GM18519 (cell line): ENCODE data around the gene POU6F2.

Source experiments
- ATAC-seq: cut with Tn5 transposase; IDR thresholded peaks from one replicate; pipeline ENCODE4 v1.9.1; 2021; ENCODE audit warnings: mild to moderate bottlenecking, moderate library complexity; ENCODE audit not compliant: unreplicated experiment, low FRiP score

Gene POU6F2

GRCh38 chr7:39054731-39055130 is 77.0 kb downstream of the POU6F2 start:
- ATAC-seq = no peak

- ATAC-seq = no peak
These were observed 78.4 kb downstream of the POU6F2 start for GRCh38 chr7:39056153-39056552.

- ATAC-seq = no peak
These were observed 85.1 kb downstream of the POU6F2 start for GRCh38 chr7:39062811-39063210.

- ATAC-seq = no peak
These were observed 91.3 kb downstream of the POU6F2 start for GRCh38 chr7:39069031-39069430.

- ATAC-seq = no peak
These were observed 92.5 kb downstream of the POU6F2 start for GRCh38 chr7:39069896-39070881.

- no peak for ATAC-seq
These were observed 93.4 kb downstream of the POU6F2 start for GRCh38 chr7:39071116-39071515.

DNA sequence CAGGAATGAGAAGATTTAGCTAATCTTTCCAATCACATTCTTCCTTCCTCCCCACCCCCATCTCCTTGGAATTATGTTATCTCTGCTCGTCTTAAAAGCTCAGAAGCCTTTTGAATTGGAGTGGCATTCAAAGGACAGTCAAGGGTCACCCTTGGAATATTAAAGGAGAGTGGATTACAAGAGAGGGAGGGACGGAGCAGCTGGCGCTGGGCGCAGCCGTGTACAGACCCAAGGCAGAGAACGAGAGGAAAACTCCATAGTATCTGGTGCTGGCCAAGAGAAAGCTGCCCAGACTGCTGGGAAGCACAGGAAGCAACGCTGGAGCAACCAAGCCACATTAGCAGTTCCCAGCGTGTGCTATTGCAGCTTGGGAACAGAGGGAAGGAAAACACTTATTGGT is 95.7 kb downstream of the POU6F2 start:
- ATAC-seq = no peak

GRCh38 chr7:39075210-39075609 is 97.5 kb downstream of the POU6F2 start:
- ATAC-seq = no peak

DNA sequence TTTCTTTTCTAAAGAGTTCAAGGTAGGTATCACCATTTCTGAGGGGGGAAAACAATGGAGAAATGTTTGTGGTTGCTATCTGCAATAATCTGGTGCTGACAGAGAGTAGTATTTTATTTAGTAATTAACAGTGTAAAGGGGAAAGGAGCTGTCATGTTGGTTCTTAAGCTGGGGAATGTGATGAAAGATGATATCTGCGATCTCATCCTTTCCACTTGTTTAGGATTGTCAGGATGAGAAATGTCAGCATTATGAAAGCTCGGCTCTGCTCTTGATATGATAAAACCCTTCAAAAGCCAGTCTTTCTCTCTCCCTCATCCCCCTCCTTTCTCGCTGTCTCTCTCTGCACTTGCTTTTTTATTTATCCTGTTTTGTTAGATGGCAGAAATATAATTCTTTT is 106.1 kb downstream of the POU6F2 start:
- no peak for ATAC-seq

DNA sequence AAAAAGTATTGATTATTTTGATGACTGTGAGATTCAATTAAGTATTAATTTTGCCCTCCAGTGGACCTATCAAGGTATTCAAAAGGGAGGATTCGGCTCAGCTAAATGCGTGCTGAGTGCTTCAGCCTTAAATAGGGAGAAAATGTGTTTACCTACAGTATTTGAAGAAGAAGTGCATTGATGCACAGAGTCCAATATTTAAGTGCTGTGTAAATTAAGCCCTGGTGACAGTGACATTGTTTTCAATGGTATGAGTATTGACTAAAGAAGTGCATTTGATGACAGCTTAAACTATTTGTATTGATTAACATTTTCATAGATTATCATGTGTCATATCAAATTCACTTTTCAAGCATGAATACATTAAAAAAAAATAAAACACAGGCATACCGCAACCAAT is 106.6 kb downstream of the POU6F2 start:
- no peak for ATAC-seq

GRCh38 chr7:39085189-39085588 is 107.5 kb downstream of the POU6F2 start:
- no peak for ATAC-seq

- ATAC-seq = no peak
These were observed 107.9 kb downstream of the POU6F2 start for GRCh38 chr7:39085590-39086049.

GRCh38 chr7:39086638-39087360 is 109.1 kb downstream of the POU6F2 start:
- ATAC-seq = no peak

- ATAC-seq = no peak
These were observed 111.3 kb downstream of the POU6F2 start for GRCh38 chr7:39088730-39089593.

GRCh38 chr7:39091145-39091544 is 113.4 kb downstream of the POU6F2 start:
- no peak for ATAC-seq

GRCh38 chr7:39091774-39092173 is 114.1 kb downstream of the POU6F2 start:
- no peak for ATAC-seq

DNA sequence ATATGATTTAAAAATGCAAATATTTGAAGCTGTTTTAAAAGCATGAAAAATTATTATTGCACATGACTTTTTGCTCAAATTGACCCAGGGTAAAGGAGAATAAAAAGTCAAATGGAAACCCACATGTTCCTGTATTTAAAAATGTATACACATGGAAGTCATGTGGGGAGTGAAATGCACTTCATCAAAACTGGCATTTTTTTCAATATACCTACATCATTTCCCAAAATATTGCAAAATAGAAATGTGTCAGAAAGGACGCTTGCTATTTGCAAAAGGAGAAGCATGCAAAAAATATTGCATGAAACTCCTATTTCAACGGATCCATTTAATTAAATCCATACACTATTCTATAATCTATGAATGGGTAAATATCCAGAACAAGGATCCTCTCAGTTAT is 117.0 kb downstream of the POU6F2 start:
- ATAC-seq = no peak

DNA sequence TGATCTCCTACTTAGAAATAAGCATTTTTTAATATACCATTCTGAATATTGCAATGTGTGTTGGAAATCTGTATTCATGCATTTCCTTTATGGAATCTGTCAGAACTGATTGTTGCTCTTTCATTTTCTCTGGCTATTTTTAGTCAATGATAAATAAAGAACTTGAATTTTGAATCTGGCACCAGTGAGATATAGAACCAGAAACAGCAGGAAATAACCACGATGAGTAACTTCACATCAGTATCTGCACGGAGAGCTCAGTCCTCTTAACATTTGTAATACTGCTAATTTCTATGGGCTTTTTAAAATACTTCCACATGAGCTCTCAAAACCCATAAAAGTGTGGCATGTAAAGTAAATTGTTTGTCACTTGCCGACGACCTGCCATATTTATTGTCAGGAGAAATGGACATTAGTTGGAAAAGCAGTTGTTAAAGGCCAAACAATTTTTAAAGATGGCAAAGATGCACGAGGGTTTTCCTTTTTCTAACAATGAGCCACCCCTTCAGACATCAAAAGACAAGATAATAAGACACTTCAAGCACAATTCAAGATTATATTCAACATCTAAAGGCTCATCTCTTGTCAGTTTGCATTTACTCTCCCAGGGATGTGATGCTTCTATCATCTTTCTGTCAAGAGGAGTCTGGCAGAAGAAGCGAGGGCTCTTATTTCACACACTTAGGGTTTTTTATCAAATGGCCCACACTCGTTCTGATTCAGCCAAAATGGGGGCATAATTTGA is 118.3 kb downstream of the POU6F2 start:
- no peak for ATAC-seq

DNA sequence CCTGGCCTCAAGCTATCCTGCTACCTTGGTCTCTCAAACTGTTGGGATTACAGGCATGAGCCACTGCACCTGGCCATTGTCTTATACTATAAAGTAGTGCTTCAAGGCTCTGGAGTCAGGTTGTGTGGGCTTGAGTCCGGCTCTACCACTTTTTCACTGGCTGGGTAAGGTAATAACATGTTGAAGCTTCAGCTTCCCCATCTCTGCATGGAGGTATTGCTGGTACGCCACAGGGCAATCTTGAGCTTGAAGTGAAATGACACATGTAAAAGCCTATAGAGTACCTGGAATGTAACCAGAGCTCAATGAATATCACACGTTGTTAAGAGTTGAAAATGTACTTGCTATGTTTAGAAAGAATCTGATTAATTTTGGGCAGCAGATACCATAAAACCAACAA is 120.8 kb downstream of the POU6F2 start:
- no peak for ATAC-seq

DNA sequence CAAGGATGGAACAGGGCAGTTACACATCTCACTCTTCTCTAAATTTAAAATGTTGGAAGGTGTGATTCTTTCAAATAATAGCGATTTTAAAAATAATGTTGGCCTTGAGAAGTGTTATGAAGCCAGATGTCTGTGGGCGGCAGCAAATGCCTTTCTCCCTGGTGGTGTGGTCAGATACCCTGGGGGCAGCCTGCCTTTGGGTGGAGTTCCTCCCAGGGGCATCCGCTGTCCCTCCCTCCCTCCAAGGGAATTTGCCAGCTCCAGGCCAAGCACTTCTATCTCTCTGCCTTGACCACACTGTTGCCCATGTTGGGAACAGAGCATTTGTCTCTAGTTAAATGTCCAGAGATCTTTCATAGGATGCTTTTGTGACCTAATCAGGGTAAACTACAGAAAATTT is 121.4 kb downstream of the POU6F2 start:
- no peak for ATAC-seq
